GM21447 (cell line): ENCODE results near the gene ZNF221.

Experiments used
- ATAC-seq: cut with Tn5 transposase; IDR thresholded peaks from one replicate; pipeline ENCODE4 v1.9.1; 2021; ENCODE audit not compliant: unreplicated experiment

The ZNF221 gene

DNA sequence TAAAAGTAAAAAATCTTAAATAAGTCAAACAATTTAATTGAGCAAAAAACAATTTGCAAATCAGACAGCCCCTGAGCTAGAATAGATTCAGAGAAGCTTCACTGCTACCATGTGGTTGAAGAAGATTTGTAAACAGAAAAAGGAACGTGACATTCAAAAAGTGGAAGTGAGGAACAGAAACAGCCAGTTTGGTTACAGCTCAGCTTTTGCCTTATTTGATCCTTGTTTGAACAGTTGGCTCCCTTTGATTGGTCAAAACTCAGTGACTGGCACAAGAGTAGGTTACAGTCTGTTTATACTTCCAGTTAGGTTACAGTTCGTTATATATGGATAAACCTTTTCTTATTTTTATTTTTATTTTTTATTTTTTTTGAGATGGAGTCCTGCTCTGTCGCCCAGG is 5.8 kb downstream of the ZNF221 start:
- ATAC-seq = no peak

DNA sequence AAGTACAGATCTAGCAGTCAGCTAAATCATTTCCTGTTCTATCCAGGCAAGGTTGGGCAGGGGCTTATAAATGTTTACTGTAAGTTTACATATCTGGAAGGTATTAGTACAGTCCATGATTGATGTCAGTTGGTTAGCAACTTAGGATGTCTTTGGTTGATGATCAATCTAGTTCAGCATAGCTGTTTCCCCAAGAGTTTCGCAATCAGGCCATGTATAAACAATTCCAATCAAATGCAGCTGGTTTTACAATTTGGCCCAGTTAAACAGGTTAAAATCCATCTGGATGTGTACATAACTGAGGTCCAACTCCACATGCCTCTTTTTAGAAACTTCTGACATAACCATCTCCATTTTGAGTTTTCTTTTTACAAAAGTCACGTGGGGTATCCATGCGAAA is 6.9 kb downstream of the ZNF221 start:
- no peak for ATAC-seq

DNA sequence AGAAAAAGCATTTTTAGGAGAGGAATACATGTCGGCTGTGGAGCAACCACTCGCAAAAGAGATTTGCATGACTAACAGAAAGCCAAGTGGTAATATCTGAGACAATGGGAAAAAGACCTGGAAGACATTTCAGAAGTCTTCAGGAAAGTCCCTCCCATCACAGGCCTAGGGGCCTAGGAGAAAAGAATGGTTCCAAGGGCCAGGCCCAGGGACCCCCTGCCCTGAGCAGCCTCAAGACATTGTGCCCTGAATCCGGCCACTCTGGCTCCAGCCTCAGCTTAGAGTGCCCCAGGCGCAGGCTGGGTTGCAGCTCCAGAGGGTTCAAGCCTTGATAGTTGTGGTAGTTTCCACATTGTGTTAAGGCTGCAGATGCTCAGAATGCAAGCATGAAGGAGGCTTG is 9.4 kb downstream of the ZNF221 start:
- ATAC-seq = no peak

DNA sequence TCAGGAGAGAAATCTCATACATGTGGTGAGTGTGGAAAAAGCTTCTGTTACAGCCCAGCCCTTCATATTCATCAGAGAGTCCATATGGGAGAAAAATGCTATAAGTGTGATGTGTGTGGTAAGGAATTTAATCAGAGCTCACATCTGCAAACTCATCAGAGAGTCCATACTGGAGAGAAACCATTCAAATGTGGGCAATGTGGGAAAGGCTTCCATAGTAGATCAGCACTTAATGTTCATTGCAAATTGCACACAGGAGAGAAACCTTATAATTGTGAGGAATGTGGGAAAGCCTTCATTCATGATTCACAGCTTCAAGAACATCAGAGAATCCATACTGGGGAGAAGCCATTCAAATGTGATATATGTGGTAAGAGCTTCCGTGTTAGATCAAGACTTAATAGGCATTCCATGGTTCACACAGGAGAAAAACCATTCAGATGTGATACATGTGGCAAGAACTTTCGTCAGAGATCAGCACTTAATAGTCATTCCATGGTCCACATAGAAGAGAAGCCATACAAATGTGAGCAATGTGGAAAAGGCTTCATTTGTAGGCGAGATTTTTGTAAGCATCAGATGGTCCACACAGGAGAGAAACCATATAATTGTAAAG is 15.2 kb downstream of the ZNF221 start:
- no peak for ATAC-seq

DNA sequence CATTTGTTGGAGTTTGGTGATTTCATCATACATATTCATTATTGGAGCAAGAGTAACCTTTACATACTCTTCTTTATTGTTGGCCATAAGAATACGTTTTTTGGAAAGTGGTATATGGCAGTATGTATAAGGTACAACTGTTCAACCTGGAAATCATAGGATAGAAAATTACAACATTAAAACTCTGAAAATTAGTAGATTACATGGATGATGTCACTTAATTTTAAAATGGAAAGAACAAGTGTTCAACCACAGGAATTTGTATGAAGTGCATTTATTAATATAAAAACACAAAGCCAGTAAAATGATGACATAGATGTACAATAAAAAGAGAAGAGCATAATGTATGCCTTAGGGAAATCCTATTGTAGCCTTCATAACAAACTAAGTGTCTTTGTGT is 25.7 kb downstream of the ZNF221 start:
- ATAC-seq = no peak

DNA sequence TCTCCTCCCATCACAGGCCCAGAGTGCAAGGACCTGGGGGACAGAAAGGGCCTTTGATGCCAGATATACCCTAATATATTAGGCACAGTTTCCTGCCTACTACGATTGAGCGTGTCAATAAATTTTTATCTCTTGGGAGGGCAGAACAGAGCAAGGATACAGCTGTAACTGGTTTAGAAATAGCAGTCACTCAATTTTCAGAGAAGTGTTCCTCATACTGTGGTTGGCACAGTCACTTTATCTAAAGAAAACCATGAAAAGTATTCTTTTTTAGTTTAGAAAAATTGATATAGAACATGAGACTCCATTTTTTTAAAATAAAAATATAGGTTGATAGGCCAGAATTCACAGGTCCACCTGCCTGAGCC is 32.5 kb downstream of the ZNF221 start:
- ATAC-seq = no peak

DNA sequence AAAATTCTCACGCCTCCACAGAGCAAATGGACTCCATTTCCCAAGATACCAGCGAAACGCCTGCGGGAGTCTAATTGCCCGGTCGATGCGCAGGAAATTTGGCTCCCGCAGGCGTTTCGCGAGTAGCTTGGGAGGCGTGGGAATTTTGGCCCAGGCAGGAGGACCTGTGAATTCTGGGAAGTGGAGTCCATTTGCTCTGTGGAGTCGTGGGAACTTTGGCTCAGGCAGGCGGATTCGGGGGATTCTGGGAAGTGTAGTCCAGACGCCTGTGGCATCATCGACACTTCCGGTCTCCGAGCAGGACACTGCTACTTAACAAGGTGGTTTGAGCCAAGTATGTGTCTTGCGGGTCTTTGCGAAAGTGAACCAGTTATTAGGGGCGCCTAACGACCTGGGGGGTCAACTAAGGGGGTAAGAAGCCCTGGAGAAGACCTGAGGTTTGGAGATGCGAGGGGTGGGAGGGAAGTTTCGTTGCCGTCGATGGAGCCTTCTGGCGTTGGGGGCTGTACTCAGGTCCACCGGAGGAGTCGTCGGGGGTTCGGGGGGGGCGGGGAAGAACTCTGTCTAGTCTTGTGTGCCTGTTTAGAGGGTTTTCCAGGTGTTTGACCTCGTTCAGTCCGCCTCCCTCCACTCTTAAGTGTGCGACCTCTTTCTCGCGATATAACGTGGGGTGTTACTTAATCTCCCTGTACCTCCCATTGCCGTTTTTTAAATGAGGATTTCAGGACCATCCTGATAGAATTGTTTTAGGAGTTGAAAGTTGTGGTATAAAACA is 33.1 kb downstream of the ZNF221 start, which contains the start of gene ZNF155:
TSS of gene ZNF155 (plus strand) at position 277 of the 775 bp plus-strand sequence. CDS start 4,356 bp downstream, outside the sequence.
- peak; percentile 90 for ATAC-seq

DNA sequence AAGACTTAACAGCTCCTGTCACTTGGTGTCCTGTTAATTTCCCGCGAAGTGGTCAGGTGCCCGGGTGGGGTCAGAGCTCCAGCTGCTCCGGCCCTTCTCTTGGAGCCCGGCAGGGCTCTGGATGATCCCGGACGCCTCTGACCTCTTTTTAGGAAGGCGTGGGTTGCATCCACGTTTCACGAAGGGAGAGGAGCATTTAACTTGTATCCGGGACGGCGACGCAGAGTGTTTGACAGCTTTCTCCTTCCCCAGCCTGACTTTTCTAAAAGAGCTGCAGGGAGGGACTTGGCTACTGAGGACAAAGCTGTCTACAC is 33.6 kb downstream of the ZNF221 start:
- no peak for ATAC-seq

DNA sequence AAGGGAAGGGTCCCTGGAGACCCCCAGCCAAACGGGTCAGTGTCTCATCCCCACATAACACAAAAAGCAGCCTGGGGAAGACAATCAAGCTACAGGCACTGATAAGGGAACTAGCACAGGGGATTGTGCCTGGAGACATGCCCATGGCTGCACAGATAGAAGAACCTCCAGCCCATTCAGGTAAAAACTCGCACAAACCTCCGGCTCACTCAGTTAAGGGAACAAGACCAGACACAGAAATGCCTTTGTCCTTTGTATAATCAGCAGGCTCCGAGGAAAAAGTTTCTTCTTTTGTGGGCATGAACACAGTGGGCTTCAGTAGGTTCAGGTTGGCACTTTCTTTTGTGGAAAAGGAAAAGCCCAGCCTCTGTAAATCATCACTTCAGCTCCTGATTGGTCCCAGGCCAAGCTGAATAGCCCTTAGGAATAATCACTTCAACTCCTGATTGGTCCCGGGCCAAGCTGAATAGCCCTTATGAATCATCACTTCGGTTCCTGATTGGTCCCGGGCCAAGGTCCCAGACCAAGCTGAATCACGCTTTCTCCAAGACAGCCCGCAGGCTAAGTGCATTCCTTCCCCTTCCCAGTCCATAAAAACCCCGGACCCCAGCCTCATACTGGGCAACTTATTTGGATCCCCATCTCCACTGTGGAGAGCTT is 46.7 kb downstream of the ZNF221 start:
- no peak for ATAC-seq

DNA sequence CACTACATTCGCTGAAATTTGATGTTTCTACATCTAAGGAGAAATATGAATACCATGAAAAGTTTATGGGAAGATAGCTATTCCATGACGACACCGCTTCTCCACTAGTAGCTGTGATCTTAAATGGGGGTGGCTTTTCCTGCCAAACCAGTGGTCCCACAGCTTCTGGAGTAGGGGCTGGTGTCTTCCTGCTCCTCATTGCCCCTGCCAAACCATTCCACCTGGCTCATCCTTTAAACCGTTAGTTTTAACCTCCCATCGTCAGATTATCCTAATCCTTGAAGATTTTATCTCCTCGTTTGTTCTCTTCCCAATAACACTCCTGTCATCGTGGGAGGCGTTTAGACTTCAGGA is 51.2 kb downstream of the ZNF221 start:
- no peak for ATAC-seq

DNA sequence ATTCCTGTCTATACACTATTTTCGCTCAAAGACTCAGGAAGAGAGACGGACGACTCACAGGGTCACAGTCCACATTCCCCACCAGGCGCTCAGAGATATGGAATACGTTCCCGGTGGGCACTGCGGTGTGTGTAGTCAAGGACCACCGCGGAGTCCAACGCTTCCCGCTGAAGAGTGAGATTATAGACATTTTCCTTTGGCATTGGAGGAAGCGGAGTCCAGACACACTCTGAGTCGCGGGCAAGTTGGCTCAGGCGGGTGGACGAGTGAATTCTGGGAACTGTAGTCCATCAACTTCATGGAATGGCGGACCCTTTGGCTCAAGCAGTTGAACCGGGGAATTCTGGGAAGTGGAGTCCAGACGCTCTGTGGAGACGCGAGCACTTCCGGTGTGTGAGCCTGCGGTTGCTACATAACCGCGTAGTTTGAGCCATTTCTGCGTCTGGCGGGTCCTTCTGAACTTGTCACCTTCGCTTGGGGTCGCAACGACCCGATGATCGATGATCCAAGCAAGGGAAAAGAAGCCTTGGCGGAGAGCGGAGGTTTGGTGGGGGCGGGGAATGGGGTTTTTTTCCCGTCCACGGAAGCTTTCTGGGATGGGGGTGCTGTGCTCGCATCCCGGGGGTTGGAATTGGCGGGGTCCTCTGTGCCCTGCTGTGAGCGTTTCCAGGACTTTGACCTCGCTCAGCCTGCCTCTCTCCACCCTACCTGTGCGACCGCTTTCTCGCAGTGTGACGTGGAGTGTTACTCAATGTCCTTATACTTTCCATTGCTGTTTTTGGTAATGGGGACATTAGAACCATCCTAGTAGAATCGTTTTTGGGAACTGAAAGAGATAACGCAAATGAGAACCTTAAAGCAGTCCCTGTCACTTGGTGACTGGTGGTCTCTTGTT is 51.8 kb downstream of the ZNF221 start, which contains the start of gene ZNF230:
TSS of gene ZNF230 (plus strand) at position 392 of the 895 bp plus-strand sequence. CDS start 4,122 bp downstream, outside the sequence.
- peak; percentile 93 for ATAC-seq

DNA sequence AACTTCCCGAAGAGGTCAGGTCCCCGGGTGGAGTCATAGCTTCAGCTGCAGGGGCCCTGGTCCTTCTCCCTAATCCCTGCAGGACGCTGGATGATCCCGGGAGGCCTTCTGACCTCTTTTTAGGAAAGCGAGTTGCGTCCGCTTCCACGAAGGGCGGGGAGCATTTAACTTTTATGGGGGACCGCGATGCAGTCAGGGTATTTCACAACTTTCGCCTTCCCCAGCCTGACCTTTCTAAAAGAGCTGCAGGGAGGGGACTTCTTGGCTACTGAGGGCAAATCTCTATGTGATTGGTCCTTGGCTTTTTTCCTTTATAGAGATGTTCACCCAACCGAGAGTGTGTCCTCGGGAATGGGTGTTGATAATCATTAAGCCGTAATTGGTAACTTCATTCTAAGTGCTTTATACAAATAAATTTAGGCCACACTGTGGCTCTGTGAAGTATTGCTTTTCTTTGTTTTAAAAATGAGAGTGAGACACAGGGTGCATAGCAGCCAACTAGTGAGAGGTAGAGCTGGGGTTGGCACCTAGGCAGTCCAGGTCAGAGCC is 52.5 kb downstream of the ZNF221 start:
- ATAC-seq = peak; percentile 26

DNA sequence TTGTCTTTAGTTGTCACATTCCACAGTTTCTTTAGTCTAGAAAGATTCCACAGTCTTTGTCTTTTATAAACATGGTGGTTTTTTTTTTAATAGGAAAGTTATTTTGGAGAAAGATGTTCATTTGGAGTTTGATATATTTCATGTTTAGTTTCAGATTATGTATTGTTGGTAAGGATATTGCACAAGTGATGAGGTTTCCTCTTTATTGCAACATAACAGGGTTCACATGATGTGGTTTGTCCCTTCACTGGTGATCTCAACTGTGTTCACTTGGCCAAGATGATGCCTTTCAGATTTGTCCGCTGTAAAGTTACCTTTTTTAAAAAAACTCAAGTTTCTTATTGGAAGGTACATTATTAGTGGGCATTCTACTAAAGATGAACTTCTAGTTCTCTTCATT is 54.9 kb downstream of the ZNF221 start:
- no peak for ATAC-seq

DNA sequence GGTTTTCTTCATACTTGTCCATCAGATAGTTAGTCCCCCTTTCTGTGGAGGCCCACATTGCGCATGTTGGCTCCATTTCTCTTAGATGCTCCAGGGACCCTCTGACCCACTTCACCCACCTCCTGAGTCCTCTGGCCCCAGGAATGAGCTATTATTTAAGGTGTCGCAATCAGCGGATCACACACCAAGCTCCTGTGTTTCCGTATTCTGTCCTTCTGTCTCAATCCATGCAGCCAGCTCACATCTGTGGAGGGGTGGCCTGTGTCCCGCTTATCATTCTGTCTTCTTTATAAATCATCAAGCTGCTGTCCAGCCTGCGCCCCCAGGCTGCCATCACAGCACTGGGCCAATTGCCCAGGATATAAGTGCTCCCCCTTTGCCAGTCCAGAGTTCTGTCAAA is 56.4 kb downstream of the ZNF221 start:
- no peak for ATAC-seq

DNA sequence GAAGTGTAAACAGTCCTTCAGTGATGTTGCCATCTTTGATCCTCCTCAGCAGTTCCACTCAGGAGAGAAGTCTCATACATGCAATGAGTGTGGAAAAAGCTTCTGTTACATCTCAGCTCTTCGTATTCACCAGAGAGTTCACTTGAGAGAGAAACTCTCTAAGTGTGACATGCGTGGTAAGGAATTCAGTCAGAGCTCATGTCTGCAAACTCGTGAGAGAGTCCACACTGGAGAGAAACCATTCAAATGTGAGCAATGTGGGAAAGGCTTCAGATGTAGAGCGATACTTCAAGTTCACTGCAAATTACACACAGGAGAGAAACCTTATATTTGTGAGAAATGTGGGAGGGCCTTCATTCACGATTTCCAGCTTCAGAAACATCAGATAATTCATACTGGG is 59.4 kb downstream of the ZNF221 start:
- no peak for ATAC-seq
